K562 (cell line): ENCODE data around the gene TPBGL. TPM values are rescaled to one million over a fixed set of nuclear protein-coding genes. Genes with fewer than 3 reads are reported as not detected.

Experiments
- ATF1 ChIP-seq, 2 experiments: fragments of 450-650 bp in 1 of 2; IDR thresholded peaks; 2 replicates each; pipeline ENCODE4 v1.6.1; 2016; ENCODE audit warnings: missing compliant biosample characterization in 1 of 2, missing genetic modification characterization in 1 of 2
- CBX3 ChIP-seq, 2 experiments: IDR thresholded peaks; 1 replicate in 1 of 2; 2 replicates in 1 of 2; pipeline ENCODE4 v1.6.1; 2012; ENCODE audit warnings: inconsistent platforms in 2 of 2, low read length in 2 of 2, borderline replicate concordance in 1 of 2, control low read depth in 1 of 2
- EWSR1 ChIP-seq: fragments of 450-650 bp; IDR thresholded peaks from 2 replicates; pipeline ENCODE4 v1.6.1; 2018; ENCODE audit warnings: borderline replicate concordance, mild to moderate bottlenecking, low read depth, moderate library complexity; ENCODE audit not compliant: partially characterized antibody
- FOXK1 ChIP-seq: sonication (generic); formaldehyde crosslinking; IDR thresholded peaks from 2 replicates; pipeline ENCODE4 v1.8.0; 2022; ENCODE audit warnings: missing genetic modification reagents, mild to moderate bottlenecking, borderline replicate concordance
- HDAC1 ChIP-seq, 2 experiments: fragments of 450-650 bp; IDR thresholded peaks; 2 replicates each; pipeline ENCODE4 v1.6.1; 2016 to 2017; ENCODE audit warnings: inconsistent platforms in 1 of 2, mild to moderate bottlenecking in 1 of 2, moderate library complexity in 1 of 2
- LCOR ChIP-seq: sonication (generic); formaldehyde crosslinking; IDR thresholded peaks from 2 replicates; pipeline ENCODE4 v1.8.0; 2022; ENCODE audit warnings: mild to moderate bottlenecking, missing genetic modification reagents
- NFATC3 ChIP-seq: fragments of 450-650 bp; IDR thresholded peaks from 2 replicates; pipeline ENCODE4 v1.6.1; 2017; ENCODE audit warnings: mild to moderate bottlenecking
- RCOR1 ChIP-seq, 2 experiments: IDR thresholded peaks; 2 replicates each; pipeline ENCODE4 v1.6.1; 2012; ENCODE audit warnings: low read depth in 2 of 2, low read length in 2 of 2, borderline replicate concordance in 1 of 2, improper control_type of control experiment in 1 of 2
- RFX5 ChIP-seq: IDR thresholded peaks from 2 replicates; pipeline ENCODE4 v1.6.1; 2011; ENCODE audit warnings: low read depth, mild to moderate bottlenecking, improper control_type of control experiment, low read length
- XRCC5 ChIP-seq: fragments of 200-400 bp; formaldehyde crosslinking; IDR thresholded peaks from 2 replicates; pipeline ENCODE4 v1.6.1; 2017; ENCODE audit warnings: low read depth, mild to moderate bottlenecking, low read length
- ZKSCAN3 ChIP-seq: fragments of 250-450 bp; sonication (Bioruptor Pico); IDR thresholded peaks from 2 replicates; pipeline ENCODE4 v1.4.0; 2020
- ZNF584 ChIP-seq: fragments of 200-800 bp; sonication (Bioruptor generic); IDR thresholded peaks from 2 replicates; pipeline ENCODE4 v1.6.1; 2016; ENCODE audit warnings: low read depth, mild to moderate bottlenecking, missing genetic modification characterization, missing compliant biosample characterization
- ZNF609 ChIP-seq: sonication (generic); formaldehyde crosslinking; IDR thresholded peaks from 2 replicates; pipeline ENCODE4 v1.8.1; 2023; ENCODE audit warnings: missing genetic modification reagents, mild to moderate bottlenecking, borderline replicate concordance
- polyA plus RNA-seq, 8 experiments: library from polyadenylated mRNA; depleted of rRNA in 4 of 8; stranded (reverse) in 5 of 8; unstranded in 3 of 8; fragments of >200 nt; fragmentation: Nextera tagmentation in 2 of 8; fragmentation: Illumina TruSeq in 1 of 8; extraction: Ambion mirVana in 2 of 8; extraction: Trizol in 1 of 8; gene quantifications; 2 replicates each; pipeline versions ENCODE4 v1.2.1 to v1.2.3, GENCODE V29; 2011 to 2014; ENCODE audit warnings: inconsistent platforms in 1 of 8, missing spikeins in 1 of 8
- total RNA-seq, 7 experiments: library from RNA; depleted of rRNA in 6 of 7; stranded (reverse); fragments of >200 nt in 6 of 7; fragmentation: Illumina TruSeq in 2 of 7; extraction: Trizol in 2 of 7; gene quantifications; 2 replicates each; pipeline versions ENCODE4 v1.2.1 to v1.2.3, GENCODE V29; 2011 to 2021; ENCODE audit warnings: low replicate concordance in 1 of 7
- TF ChIP-seq, protein P1 (sequence below): sonication (generic); formaldehyde crosslinking; IDR thresholded peaks from 2 replicates; pipeline ENCODE4 v1.8.0; 2022; ENCODE audit warnings: mild to moderate bottlenecking, missing genetic modification reagents
- TF ChIP-seq, protein P2 (sequence below): fragments of 450-650 bp; IDR thresholded peaks from one replicate; pipeline ENCODE4 v1.6.1; 2018; ENCODE audit warnings: mild to moderate bottlenecking, moderate library complexity; ENCODE audit not compliant: partially characterized antibody

TPBGL gene
- total and polyA plus RNA-seq, 9 of the 15 experiments (the other 6 are each of a cell fraction or from before 2014, with no cell fraction given), result 0.04 to 0.11 (median 0.06) TPM; not detected in 6

GRCh38 chr11:75214411-75214821 is 26.2 kb upstream of the TPBGL start (continued):
- peak in 1 of 2 experiments; percentile 91; a peak in 2 of 4 replicates for TF ChIP-seq RCOR1 (IDR thresholded peaks at IDR 0.05; ENCODE audit: borderline replicate concordance in 1 of 2, low read depth in 2 of 2, low read length in 2 of 2)
- TF ChIP-seq EWSR1, result no peak
- peak; percentile 74; the same call in 1 of the 2 replicates for TF ChIP-seq ZNF584 (CRISPR knock-in tag)
- 0 out of 2 replicates have a peak, but pooled peaks have one; percentile 49 for TF ChIP-seq XRCC5
- TF ChIP-seq, protein P1, sequence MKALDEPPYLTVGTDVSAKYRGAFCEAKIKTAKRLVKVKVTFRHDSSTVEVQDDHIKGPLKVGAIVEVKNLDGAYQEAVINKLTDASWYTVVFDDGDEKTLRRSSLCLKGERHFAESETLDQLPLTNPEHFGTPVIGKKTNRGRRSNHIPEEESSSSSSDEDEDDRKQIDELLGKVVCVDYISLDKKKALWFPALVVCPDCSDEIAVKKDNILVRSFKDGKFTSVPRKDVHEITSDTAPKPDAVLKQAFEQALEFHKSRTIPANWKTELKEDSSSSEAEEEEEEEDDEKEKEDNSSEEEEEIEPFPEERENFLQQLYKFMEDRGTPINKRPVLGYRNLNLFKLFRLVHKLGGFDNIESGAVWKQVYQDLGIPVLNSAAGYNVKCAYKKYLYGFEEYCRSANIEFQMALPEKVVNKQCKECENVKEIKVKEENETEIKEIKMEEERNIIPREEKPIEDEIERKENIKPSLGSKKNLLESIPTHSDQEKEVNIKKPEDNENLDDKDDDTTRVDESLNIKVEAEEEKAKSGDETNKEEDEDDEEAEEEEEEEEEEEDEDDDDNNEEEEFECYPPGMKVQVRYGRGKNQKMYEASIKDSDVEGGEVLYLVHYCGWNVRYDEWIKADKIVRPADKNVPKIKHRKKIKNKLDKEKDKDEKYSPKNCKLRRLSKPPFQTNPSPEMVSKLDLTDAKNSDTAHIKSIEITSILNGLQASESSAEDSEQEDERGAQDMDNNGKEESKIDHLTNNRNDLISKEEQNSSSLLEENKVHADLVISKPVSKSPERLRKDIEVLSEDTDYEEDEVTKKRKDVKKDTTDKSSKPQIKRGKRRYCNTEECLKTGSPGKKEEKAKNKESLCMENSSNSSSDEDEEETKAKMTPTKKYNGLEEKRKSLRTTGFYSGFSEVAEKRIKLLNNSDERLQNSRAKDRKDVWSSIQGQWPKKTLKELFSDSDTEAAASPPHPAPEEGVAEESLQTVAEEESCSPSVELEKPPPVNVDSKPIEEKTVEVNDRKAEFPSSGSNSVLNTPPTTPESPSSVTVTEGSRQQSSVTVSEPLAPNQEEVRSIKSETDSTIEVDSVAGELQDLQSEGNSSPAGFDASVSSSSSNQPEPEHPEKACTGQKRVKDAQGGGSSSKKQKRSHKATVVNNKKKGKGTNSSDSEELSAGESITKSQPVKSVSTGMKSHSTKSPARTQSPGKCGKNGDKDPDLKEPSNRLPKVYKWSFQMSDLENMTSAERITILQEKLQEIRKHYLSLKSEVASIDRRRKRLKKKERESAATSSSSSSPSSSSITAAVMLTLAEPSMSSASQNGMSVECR, result peak; percentile 79
- TF ChIP-seq, protein P2, sequence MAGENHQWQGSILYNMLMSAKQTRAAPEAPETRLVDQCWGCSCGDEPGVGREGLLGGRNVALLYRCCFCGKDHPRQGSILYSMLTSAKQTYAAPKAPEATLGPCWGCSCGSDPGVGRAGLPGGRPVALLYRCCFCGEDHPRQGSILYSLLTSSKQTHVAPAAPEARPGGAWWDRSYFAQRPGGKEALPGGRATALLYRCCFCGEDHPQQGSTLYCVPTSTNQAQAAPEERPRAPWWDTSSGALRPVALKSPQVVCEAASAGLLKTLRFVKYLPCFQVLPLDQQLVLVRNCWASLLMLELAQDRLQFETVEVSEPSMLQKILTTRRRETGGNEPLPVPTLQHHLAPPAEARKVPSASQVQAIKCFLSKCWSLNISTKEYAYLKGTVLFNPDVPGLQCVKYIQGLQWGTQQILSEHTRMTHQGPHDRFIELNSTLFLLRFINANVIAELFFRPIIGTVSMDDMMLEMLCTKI, result no peak
- peak in 1 of 2 experiments; percentile 71; a peak in 1 of 3 replicates for TF ChIP-seq CBX3 (IDR thresholded peaks at IDR 0.05; ENCODE audit: borderline replicate concordance in 1 of 2, low read length in 2 of 2)
- TF ChIP-seq HDAC1 (IDR thresholded peaks at IDR 0.05), result peak in 1 of 2 experiments; percentile 53; a peak in 1 of 4 replicates
- no peak for TF ChIP-seq RFX5
- TF ChIP-seq ZNF609 (CRISPR knock-in tag), result peak; percentile 81; the same call in 1 of the 2 replicates
- no peak for TF ChIP-seq ATF1 (CRISPR knock-in tag; IDR thresholded peaks at IDR 0.05)
- 0 out of 2 replicates have a peak, but pooled peaks have one; percentile 19 for TF ChIP-seq ATF1 (tag; IDR thresholded peaks at IDR 0.05)
- TF ChIP-seq NFATC3, result no peak
- TF ChIP-seq FOXK1 (CRISPR knock-in tag), result peak; percentile 74; the same call in 1 of the 2 replicates
- no peak for TF ChIP-seq ZKSCAN3 (CRISPR knock-in tag)
- peak; percentile 87 for TF ChIP-seq LCOR (CRISPR knock-in tag)
